ENCODE measurements around the gene REN. TPM values are rescaled to one million over a fixed set of nuclear protein-coding genes. Genes with fewer than 3 reads are reported as not detected.

The REN gene
- total and polyA plus RNA-seq, 11 donors: not detected

GRCh38 chr1:204110894-204111633 is 55.1 kb downstream of the REN start:
- ATAC-seq (no peak), DNase-seq (peak in 1 of 5 donors; percentile 15)
- H3K9me3 ChIP-seq: no peaks in the 10 kb centered on the region
- TF ChIP-seq POLR2A (IDR thresholded peaks at IDR 0.05) (no peak), CTCF (IDR thresholded peaks at IDR 0.05) (no peak)
- no peak overlapping the region for H3K4me3 ChIP-seq
- no peak overlapping the region for H3K27ac ChIP-seq
- peaks cover 0 to 20% (median 0%) of the 10 kb centered on the region in 9 donors for H3K36me3 ChIP-seq
- 74 to 90% (median 86%) methylated on average over 4 to 5 of the region's 5 CpGs for WGBS, 4 donors
- H3K27me3 ChIP-seq: no peaks in the 10 kb centered on the region
- intact Hi-C loops (cut with DNase I): loop anchor here in 1 of 10 donors (5.0 kb wide), 1 partner anchor 34 kb away; no protein-coding TSS in a partner anchor
- peaks cover 0 to 46% (median 21%) of the 10 kb centered on the region in 12 donors for H3K4me1 ChIP-seq

DNA sequence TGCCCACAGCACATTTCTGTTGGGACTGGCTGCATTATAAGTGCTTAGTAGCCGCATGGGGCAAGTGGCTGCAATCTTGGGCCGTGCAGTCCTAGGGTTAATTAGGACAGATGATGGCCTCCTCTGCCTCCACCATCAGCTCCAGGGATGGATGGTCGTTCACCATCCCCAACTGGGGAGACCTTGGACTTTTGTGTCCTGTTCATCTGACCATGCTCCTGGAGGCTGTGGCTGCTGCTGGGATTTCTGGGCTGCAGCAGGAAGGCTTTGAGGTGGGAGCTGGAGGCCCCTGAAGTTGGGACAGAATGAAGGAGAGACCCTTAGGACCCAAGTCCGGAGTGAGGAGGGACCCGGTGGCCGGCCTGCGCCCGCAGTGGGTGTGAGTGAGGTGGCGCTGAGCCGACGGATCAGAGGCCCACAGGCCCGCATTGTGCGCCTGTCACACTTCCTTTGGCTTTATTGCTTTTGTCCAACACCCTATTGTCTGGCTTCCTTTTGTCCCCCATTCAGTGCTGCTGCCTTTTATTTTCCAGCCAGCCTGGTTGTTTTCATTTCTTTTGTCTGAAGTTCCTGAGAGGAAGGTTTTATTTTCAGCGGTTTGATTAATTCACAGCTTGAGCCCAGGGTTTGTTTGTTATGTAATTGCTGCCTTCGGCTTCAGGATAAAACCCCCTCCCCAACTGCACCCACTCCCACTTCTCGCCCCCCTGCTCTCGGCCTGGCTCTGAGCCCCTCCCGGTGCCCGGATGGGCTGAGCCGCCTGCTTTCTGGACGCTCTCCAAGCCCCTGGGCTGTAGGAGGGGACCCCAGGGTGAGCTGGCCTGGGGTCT is 57.6 kb downstream of the REN start:
- 49 to 59% (median 58%) methylated on average over 21 of the region's 21 CpGs for WGBS, 4 donors
- H3K9me3 ChIP-seq: no peaks in the 10 kb centered on the region
- no peak for TF ChIP-seq POLR2A (IDR thresholded peaks at IDR 0.05)
- no peak for TF ChIP-seq CTCF (IDR thresholded peaks at IDR 0.05)
- H3K27ac ChIP-seq: peak overlapping the region in 10 of 12 donors; percentile 16 to 71 (median 57)
- no peaks in the 10 kb centered on the region for H3K27me3 ChIP-seq
- no peaks in the 10 kb centered on the region for H3K36me3 ChIP-seq
- peak in 2 of 5 donors; percentile 54 for DNase-seq
- peak overlapping the region in 2 of 12 donors; percentile 14 to 15 for H3K4me3 ChIP-seq
- peaks cover 0 to 63% (median 33%) of the 10 kb centered on the region in 12 donors for H3K4me1 ChIP-seq
- intact Hi-C loops (cut with DNase I): no loop called here
- ATAC-seq: peak; percentile 19 to 70 (median 55)

- Histone ChIP-seq H3K27me3 (no peaks in the 10 kb centered on the region), H3K27ac (peak overlapping the region in 8 of 12 donors; percentile 8 to 71 (median 44)), H3K36me3 (no peaks in the 10 kb centered on the region), H3K4me3 (no peak overlapping the region), H3K9me3 (no peaks in the 10 kb centered on the region), H3K4me1 (peaks cover 0 to 65% (median 40%) of the 10 kb centered on the region in 12 donors)
- TF ChIP-seq POLR2A (IDR thresholded peaks at IDR 0.05): no peak
- TF ChIP-seq CTCF (IDR thresholded peaks at IDR 0.05): no peak
- ATAC-seq: peak in 1 of 4 donors; percentile 12
- WGBS, 4 donors: 75 to 85% (median 81%) methylated on average over 2 of the region's 2 CpGs
- intact Hi-C loops (cut with DNase I): no loop called here
- DNase-seq: no peak
These were observed 58.2 kb downstream of the REN start for GRCh38 chr1:204107892-204108291.

DNA sequence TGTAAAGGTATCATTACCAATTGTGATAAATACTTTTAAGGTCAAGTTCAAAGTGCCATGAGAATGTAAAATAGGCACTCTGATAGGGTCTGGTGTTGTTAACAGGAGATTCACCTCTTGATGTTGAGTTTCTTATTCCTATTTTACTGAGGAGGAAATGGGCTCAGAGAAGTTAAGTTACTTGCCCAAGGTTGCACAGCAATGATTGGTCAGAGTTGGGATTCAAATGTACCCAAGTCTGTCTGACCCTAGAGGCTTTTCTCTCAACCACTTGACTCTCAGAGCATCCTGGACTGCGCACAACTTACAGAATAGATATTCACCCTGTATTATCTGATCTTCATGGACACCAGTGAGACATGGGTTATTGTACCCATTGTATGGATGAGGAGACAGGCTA is 59.3 kb downstream of the REN start:
- intact Hi-C loops (cut with DNase I): no loop called here
- 95 to 100% (median 97%) methylated on average over 1 of the region's 1 CpG for WGBS, 4 donors
- Histone ChIP-seq H3K27me3 (no peaks in the 10 kb centered on the region), H3K4me3 (no peak overlapping the region), H3K27ac (no peak overlapping the region), H3K36me3 (no peaks in the 10 kb centered on the region), H3K4me1 (peaks cover 0 to 72% (median 50%) of the 10 kb centered on the region in 12 donors), H3K9me3 (no peaks in the 10 kb centered on the region)
- no peak for TF ChIP-seq POLR2A (IDR thresholded peaks at IDR 0.05)
- TF ChIP-seq CTCF (IDR thresholded peaks at IDR 0.05): no peak
- ATAC-seq: no peak
- no peak for DNase-seq

Measured in heart left ventricle (tissue), 16 donors.